HT1080 (cell line): Measurements from ENCODE around the gene ATP1B2. TPM values are rescaled to one million over a fixed set of nuclear protein-coding genes. Genes with fewer than 3 reads are reported as not detected.
"Not testable (repeated sequence)": the region's sequence is repeated elsewhere in the genome, so short reads cannot be mapped to it uniquely, and the experiment has no call there.

ENCODE experiments used
- DNase-seq: peaks from one replicate; pipeline ENCODE4 v3.0.0-alpha.2; 2015; ENCODE audit warnings: low read depth
- total RNA-seq: library from RNA; depleted of rRNA; stranded (reverse); fragments of >200 nt; shearing (Covaris generic); gene quantifications from 2 replicates; pipeline ENCODE4 v1.2.3, GENCODE V29; 2014

Gene ATP1B2
- total RNA-seq, 1 experiment from 2014 or later: not detected

DNA sequence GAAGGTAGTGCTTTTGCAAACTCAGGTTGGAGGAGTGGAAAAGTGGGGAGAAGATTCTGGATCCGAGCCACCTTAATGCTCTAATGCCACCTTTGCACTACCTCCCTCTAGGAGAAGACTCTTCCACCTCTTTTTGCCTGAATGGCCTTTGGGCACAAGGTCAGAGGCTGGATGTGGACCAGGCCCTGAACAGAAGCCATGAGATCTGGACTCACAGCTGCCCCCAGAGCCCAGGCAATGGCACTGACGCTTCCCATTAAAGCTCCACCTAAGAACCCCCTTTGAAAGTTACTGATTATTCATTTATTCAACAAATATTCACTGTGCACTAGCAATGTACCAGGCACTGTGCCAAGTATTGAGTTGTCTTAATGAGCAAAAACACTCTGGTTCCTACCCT lies 17.6 kb upstream of the ATP1B2 start:
- no peak for DNase-seq

DNA sequence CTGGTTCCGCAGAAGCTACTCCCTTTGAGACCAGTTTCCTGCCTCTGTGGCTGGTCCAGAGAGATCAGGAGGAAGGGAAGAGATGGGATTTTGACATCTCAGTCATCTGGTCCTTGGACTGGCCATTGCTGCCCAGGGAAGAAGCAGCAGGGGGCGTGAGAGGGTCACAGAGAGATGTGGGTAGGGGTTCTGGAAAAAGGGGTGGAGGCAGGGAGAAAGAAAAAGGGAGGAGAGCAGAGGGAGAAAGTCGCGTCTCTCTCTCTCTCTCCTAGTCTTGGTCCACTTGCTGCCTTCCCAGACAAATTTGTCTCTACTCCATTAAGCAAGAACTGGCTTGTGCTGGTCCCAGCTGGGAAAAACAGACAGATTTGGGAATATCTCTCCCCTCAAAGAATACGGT lies 16.3 kb upstream of the ATP1B2 start:
- DNase-seq: peak; percentile 55

DNA sequence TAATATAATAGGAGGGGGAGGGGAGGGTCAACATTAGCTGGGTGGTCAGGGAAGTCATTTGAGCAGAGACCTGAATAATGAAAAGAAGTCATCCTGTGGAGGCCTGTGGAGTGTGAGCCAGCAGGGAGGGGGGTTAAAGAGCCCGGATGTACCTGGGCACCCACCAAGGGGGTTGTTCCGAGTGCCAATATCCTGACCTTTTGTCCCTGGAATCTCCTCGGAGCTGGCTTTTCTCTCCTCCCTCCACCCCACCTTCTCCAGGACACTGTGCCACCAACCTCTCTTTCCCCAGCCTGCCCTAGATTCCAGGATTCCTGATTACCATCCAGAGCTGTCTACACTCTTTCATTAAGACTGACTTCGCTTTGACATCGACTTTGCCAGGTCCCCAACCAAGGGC lies 14.6 kb upstream of the ATP1B2 start:
- DNase-seq: no peak

DNA sequence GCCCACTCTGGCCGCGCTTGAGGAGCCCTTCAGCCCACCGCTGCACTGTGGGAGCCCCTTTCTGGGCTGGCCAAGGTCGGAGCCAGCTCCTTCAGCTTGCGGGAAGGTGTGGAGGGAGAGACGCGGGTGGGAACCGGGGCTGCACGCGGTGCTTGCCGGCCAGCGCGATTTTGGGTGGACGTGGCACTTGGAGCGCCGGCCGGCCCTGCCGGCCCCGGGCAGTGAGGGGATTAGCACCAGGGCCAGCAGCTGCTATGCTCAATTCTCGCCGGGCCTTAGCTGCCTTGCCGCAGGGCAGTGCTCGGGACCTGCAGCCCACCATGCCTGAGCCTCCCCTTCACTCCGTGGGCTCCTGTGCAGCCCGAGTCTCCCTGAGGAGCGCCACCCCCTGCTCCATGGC lies 9.9 kb upstream of the ATP1B2 start:
- DNase-seq: no peak

DNA sequence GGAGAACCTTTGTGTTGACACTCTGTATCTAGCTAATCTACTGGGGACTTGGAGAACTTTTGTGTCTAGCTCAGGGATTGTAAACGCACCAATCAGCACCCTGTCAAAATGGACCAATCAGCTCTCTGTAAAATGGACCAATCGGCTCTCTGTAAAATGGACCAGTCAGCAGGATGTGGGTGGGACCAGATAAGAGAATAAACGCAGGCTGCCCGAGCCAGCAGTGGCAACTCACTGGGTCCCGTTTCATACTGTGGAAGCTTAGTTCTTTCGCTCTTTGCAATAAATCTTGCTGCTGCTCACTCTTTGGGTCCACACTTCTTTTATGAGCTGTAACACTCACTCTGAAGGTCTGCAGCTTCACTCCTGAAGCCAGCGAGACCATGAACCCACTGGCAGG lies 9.1 kb upstream of the ATP1B2 start:
- DNase-seq: not testable (repeated sequence)

DNA sequence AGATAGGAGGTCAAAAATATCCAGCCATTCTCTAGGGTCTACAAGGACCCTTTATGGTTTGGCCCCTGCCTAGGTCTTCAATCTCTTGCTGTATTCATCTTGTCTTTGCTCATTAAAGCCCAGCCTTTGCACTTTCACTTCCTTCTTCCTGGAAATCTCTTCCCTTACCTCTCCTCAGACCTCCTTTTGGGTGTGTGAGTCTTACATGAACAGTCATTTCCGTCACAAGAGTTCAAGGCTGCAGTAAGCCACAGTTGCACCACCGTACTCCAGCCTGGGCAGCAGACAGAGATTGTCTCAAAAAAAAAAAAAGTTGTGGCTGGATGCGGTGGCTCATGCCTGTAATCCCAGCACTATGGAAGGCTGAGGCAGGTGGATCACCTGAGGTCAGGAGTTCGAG lies 6.0 kb upstream of the ATP1B2 start:
- DNase-seq: peak; percentile 83

DNA sequence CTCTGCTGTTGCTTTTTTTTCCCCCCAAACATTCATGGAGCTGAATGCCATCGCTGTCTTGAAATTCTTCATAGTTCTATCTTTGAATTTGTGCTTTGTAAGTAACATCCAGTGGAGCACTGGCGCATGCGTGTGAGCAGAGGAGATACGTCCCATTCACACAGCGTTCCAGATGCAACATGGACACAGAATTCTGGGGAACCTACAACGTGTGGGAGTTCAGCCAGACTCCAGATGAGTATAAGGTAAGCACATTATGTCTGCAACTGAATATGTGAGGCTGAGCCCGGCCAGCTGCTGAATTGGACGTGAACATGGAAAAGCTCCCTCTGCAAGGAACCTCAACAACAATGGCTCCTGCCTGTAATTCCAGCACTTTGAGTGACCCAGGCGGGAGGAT lies 4.3 kb upstream of the ATP1B2 start:
- no peak for DNase-seq

DNA sequence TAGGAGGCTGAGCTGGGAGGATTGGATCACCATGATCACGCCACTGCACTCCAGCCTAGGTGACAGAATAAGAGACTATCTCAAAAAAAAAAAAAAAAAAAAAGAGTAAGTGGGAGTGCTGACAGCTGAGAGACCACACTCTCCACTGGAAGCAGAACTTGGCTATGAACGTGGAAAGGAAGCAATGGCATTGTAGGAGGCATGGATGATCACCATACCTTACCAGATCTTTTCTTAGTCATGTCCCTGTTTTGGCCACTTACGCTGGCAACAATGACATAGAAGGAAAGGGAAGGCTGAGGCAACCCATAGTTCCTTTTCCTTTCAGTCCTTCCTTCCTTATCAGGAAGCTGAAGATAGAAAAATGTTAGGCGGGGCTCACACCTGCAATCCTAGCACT lies 3.7 kb upstream of the ATP1B2 start:
- no peak for DNase-seq

DNA sequence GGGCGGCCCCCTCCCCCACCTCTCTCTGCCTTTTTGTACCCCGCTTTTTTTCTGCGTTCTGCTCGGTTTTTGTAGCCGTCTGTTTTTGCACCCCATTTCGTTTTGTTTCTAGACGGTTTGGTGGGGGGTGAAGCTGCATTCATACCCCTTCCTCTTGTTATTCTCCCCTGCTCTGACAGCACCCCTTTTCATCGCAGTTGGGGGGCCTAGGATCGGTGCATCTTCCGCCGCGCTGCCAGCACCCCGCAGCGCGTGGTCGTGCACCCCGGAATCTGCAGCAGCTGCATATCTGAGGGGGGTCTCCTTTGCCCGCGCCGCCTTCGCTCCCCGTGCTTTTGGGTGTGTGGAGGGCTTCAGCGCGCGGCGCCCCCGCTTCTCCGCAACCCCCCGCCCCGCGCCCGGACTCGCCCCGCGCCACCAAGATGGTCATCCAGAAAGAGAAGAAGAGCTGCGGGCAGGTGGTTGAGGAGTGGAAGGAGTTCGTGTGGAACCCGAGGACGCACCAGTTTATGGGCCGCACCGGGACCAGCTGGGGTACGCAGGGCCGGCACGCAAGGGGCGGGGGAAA lies 455 bp downstream of the ATP1B2 start:
- DNase-seq: no peak

DNA sequence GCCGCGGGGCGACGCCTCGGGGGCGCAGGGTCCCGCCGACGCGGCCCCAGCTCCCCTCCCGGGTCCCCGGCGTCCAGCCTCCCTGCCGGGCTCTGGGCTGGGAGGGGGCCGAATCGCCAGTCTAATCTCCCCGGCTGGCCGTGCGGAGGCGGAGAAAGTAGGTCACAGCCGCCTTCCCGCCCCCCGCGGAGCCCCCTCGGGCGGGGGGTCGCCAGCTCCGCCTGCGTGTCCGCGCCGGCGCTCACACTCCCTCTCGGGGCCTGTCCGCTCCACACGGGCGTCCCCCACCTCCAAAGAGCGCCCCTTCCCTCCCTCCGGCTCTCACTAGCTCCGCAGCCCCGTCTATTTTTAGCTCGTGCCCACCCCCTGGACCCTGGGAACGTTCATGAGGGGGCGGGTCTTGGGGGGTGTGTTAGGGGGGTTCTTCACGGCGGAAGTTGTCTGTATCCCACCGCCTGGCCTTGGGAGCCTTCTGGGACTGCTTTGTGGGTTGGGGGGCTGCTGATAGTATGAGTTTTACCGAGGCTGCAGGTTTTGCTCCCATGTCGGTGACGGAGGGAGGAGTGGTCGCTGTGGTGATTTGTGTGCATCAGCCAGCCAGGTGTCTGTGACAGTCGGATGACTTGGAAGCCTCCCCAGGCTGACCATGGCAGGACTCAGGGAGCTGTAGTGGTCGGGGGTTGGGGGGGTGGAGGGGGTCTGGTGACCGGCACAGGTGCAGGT lies 1.1 kb downstream of the ATP1B2 start:
- no peak for DNase-seq

DNA sequence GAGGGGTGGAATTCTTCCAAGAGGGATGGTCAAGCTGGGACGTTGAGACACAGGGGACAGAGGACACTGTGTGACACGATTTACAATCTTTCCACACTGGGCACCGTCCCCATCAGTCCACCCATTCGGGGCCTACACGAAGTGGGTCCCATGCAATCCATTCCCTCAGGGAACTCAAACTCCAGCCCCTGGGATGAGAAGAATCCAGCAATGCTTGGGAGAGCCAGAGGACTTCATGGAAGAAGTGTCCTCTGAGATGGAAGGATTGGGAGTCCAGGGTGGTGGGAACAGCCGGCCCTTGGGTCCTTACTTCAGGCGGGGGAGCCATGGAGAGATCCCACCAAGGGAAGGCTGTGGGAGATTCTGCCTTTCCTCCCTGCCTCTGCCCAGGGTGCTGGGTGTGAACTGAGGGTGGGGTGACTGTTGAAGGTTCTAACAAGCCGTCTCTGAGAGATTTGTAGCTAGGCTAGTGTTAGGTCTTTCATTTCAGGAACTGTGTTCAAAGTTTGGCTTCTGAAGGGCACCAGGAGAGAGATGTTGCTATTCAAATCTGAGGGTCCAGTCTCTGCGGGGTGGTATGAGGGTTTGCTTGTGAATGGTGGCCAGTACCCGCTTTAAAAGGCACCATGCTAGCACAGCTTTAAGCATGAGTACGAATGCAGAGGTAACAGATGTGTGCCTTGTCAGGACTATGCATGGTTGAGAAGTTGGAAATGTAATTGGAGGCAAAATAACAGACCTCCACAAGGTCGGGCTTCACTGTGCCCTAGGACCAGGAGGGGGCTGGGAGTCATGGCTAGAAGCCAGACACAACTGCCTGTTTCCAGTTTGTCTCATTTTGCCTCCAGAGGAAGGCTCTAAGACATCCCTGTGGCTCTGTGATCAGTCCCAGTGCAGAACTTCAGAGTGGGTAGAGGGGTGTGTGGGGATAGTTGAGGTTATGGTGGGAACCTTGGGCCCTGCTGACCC lies 1.9 kb downstream of the ATP1B2 start:
- DNase-seq: no peak

DNA sequence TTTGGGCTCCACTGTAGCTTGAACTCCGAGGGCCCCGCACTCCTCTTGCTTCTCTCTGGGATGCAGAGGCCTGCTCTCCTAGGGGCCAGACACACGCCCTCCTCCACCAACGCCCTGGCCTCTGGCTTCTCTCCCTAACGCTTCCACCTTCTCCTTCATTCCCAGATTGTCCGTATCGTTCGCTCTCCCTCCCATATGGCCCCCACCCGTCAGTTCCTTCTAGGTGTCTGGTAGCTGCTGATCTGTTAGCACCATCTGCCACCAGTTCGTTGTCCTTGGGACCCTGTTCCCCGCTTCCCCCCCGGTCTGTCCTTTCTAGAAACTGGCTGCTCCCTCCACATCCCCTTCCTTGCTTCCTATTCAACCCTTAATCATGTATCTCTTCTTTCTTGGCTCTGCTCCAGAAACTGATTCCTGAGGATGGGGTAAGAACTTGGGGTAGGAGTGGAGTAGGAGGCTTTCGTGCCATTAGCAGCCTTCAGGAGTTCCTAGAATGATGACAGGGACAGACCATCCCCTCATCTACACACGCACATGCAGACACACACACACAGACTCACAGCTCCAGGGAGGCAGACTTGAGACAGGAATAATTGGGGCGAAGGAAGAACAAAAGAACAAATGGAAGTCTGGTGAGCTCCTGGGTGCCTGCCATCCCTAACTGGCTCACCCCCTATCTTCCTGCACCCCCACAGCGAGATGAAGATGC lies 4.3 kb downstream of the ATP1B2 start:
- no peak for DNase-seq

DNA sequence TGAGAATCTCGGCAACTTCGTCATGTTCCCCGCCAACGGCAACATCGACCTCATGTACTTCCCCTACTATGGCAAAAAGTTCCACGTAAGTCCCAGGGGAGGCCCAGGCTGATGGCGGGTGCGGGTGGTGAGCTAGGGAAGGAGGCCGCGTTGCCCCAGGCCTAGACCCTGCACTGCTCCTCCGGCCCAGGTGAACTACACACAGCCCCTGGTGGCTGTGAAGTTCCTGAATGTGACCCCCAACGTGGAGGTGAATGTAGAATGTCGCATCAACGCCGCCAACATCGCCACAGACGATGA lies 4.8 kb downstream of the ATP1B2 start:
- DNase-seq: no peak

DNA sequence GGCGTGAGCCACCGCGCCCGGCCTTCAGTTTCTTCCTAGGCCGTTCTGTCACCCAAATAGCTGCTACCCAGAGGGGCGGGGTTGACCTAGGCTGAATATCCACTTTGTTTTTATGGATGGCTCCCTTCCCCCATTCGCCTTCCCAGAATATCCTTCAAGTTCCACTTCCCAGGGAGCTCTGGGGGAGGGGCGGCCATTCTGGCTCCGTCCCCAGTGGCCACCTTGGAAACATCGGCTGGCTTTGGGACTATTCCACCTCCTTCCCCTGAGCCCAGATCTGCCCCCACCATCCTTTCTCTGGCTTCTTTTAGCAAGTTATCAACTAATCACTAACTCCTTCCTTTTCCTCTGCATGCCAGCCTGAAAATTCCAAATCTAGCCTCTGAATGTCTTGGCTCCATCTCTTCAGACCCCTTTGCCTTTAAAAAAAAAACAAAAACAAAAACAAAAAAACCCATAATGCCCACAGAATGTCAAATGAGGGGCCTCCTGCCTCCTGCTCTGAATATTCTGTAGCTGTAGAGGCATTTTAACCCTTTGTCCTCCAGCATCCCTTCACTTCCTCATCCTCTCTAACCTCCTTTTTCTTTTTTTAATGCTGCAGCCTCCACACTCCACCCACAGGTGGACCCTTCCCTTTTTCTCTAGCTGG lies 6.4 kb downstream of the ATP1B2 start:
- no peak for DNase-seq

DNA sequence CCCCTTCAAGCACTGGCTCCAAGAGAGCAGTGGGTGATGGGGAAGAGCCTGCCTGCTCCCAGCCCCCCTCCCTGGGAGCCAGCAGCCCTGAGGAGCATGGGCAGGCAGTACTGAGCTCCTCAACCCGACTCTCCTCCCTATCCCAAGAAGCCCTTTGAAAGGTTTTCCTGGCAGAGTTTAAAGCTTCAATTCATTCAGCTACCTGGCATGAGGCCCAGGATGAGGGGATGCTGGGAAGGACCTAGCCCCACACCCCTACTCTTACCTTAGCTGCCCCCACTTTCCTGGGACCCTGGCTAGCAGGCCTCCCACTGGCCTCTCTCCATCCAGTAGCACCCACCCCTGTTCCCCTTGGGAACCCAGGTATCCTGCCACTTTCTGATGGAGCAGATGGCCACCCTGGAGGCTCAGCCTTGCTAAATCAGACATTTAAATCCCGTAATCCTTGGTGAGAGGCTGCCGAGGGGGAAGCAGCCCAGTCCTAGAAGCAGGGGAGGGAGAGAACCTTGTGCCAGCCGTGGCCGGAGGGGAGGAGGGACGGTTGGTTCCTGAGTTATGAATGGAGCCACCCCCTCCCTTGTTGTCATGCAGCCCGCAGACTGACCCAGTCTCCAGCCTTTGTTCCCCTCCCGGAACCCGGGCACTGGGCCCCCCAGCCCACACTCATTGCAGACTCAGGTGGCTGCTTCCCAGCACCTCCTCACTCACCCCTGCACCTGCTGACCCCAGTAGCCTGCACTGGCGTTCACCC lies 17.1 kb downstream of the ATP1B2 start:
- DNase-seq: no peak

DNA sequence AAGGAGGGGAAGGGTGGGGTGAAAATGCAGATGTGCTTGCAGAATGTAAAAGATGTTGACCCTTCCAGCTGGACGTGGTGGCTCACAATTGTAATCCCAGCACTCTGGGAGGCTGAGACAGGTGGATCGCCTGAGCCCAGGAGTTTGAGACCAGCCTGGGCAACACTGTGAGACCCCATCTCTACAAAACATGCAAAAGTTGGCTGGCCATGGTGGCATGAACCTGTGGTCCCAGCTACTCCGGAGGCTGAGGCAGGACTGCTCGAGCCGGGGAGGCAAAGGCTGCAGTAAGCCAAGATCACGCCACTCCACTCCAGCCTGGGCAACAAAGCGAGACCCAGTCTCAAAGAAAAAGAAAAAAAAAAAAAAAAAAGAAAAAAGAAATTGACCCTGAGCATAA lies 17.8 kb downstream of the ATP1B2 start:
- DNase-seq: no peak

DNA sequence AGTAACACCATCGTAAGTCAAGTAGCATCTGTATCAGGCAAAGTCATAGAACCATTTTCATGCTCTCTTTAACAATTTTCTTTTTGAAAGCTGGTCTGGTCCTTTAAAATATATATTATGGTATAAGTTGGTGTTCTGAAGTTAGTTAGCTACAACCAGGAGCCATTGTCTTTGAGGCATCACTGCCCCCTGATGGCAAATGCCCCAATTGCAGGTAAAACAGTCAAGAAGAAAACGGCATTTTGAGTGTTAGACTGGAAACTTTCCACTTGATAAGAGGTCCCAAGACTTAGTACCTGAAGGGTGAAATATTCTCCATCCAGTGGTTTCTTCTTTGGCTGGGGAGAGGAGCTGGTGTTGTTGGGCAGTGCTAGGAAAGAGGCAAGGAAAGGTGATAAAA lies 22.5 kb downstream of the ATP1B2 start:
- DNase-seq: peak; percentile 25

DNA sequence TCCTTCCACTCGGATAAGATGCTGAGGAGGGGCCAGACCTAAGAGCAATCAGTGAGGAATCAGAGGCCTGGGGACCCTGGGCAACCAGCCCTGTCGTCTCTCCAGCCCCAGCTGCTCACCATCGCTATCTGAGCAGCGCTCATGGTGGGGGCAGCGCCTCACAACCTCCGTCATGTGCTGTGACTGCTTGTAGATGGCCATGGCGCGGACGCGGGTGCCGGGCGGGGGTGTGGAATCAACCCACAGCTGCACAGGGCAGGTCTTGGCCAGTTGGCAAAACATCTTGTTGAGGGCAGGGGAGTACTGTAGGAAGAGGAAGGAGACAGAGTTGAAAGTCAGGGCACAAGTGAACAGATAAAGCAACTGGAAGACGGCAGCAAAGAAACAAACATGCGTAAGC lies 24.2 kb downstream of the ATP1B2 start:
- DNase-seq: no peak

DNA sequence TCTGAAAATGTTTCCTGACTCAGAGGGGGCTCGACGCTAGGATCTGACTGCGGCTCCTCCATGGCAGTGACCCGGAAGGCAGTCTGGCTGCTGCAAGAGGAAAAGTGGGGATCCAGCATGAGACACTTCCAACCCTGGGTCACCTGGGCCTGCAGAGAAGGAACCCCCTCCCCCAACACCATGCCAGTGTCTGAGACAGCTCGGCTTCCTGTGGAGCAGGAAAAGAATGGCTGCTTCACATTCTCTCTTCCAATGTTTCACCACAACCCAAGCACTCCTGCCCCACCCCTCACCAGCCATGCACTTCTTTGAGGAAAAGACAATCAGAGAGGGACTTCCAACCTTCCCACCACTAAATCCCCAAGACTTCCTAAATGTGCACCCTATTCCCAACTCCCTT lies 25.8 kb downstream of the ATP1B2 start:
- peak; percentile 26 for DNase-seq

DNA sequence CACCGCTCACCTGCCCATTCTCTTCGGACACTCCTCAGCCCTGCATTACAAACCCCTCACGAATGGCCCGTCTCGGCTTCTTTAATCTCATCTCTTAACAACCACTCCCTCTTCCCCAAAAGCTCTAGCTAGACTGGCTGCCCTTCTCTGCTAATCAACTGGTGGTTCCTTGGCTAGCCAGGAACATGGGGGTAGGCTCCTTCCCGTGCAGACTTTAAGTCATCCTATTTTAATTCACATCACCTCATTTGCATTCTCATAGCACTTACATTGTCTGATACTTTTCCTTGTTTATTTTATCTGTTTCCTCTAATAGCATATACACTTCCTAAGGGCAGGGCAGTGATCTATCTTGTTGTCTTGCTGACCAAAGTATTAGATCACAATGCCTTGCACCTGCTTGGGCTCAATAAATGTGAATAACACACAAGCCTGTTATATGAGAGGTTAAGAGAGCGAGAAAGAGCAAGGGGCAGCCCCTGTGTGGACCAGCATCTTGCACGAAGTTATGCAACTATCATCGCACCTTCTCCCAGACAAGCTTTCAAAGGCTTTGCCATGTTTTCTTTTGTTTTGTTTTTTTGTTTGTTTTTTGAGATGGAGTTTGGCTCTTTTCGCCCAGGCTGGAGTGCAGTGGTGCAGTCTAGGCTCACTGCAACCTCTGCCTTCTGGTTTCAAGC lies 26.8 kb downstream of the ATP1B2 start:
- no peak for DNase-seq
